Esophagus mucosa (tissue), 1 donor: ENCODE data around the gene CAMK1G. TPM values are rescaled to one million over a fixed set of nuclear protein-coding genes. Genes with fewer than 3 reads are reported as not detected.

Source experiments
- ATAC-seq: fragments of 200-7000 bp; cut with Tn5 transposase; one replicate; pipeline ENCODE4 v1.9.1; 2020
- total RNA-seq: library from RNA; stranded (reverse); gene quantifications from one replicate; pipeline ENCODE4 v1.2.4, GENCODE V29; 2023
- donor health status: DM: yes; HTN: yes; CAD: no.

The CAMK1G gene
- total RNA-seq, 1 donor from 2014 or later: not detected

- ATAC-seq: peak; percentile 73
These were observed 18.5 kb downstream of the CAMK1G start for GRCh38 chr1:209601809-209602657.

- no peak for ATAC-seq
These were observed 20.4 kb downstream of the CAMK1G start for GRCh38 chr1:209603877-209604276.

GRCh38 chr1:209607102-209607794 lies 23.7 kb downstream of the CAMK1G start:
- peak; percentile 80 for ATAC-seq

GRCh38 chr1:209607795-209608178 lies 24.3 kb downstream of the CAMK1G start:
- peak; percentile 25 for ATAC-seq

- no peak for ATAC-seq
These were observed 25.7 kb downstream of the CAMK1G start for GRCh38 chr1:209609041-209609790.

GRCh38 chr1:209609791-209610630 lies 26.5 kb downstream of the CAMK1G start:
- ATAC-seq: no peak

GRCh38 chr1:209610631-209610905 lies 27.1 kb downstream of the CAMK1G start:
- ATAC-seq: no peak

DNA sequence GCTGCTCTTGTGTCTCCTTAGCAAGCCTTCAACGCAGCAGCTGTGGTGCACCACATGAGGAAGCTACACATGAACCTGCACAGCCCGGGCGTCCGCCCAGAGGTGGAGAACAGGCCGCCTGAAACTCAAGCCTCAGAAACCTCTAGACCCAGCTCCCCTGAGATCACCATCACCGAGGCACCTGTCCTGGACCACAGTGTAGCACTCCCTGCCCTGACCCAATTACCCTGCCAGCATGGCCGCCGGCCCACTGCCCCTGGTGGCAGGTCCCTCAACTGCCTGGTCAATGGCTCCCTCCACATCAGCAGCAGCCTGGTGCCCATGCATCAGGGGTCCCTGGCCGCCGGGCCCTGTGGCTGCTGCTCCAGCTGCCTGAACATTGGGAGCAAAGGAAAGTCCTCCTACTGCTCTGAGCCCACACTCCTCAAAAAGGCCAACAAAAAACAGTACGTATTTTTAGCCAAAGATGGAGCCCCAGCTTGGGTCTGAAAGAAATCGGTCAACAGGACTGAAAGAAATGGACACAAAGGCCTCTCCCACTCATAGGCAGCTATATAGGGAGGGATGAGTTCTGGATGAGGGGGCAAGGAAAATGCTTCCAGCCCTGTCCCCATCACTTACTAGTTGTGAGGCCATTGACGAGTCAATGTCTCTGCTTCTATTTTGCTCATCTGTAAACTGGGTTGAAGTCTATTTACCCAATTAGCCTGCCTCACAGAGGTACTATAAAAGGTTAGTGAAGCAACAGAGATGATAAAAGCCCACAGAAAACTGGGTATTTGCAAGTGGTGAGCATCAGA lies 28.5 kb downstream of the CAMK1G start:
- no peak for ATAC-seq

GRCh38 chr1:209612646-209613399 lies 29.3 kb downstream of the CAMK1G start:
- no peak for ATAC-seq

DNA sequence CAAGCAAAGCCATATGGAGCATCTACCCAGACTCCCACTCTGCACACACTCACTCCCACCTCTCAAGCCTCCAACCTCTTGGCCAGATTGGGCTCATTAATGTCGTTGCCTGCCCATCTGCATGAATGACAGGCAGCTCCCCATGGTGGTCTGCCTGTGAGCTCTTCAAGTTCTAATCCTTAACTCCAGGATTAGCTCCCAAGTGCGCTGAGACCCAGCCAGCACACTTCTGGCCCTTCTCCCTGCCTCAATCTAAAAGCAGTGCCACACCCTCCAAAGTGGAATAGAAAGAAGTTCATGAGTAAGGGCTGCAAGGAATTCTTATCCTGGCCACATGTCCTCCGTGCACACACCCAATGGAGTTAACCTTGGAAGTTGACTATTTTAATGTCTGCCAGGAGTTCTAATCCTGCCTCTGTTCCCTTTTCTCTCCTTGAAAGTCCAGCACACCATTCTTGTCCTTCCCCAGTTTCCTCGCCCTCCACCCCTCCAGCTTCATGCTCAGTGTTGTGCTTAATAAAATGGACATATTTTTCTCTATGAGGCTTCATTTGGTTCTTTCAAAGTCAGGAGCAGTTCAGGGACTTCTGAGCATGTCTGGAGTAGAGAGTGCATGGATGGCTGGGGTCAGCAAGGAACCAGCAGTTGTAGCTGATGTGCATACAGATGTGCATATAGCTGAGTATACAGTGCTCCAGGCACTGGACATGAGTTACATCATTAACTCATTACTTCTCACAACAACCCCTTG lies 30.1 kb downstream of the CAMK1G start:
- ATAC-seq: peak; percentile 18

DNA sequence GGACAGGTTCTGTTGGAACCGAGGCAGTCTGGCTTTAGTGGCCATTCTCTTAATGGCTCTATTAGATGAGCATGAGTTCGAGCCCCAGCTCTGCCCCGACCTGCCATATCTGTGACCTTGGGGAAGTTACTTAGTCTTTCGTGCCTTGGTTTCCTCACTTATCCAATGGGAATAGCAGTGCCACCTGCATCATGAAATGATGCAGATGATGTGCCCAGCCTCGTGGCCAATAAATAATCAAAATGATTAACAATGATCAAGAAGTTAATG lies 30.6 kb downstream of the CAMK1G start:
- no peak for ATAC-seq

DNA sequence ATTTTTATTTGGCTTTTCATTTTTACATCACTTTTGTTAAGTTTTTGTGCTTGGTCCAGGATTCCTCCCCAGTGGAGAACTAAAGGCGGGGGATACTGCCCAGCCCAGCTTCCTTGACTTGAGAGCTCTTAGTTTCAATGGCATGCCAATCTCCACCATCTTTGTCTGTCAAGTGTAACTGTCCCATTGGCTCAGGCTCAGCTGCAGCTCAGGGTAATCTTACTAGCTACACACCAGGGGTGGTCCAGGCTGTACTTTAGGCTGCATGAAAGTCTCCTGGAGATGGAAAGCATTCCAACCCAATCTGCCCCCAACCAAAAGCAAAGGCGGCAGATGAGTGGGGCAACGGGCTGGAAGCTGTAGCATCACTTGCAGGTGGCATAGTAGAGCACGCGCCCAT lies 31.4 kb downstream of the CAMK1G start:
- ATAC-seq: no peak

DNA sequence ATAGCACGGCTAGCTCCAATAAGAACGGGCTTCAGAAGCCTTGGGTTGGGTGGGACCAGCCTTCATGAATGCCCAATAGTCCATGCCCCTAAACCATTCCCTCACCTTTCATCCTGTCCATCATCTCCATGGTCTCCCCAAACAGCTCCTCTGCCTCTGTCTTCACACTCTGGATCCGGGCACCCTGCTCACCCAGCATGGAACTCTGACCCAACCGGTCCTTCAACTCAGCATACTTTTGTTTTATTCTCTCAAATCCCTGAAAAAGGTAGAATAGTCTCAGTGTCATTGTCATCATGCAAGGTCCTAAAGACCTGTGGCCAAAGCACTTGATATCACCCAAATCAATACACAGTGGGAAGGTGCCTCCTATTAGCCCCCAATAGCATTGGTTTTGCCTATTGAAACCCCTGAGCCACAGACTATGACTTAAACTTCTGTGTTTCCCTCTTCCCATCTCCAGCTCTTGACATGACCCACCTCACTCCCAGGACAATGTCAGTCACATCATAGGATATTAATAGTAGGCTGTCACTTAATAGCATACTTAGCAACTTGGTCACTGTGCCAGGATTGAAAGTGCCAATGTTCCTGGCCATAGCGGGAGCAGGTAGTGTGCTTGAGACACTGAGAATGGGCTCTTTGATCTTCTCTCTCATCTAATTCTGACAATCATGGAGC lies 33.0 kb downstream of the CAMK1G start:
- ATAC-seq: no peak

GRCh38 chr1:209617047-209617673 lies 33.6 kb downstream of the CAMK1G start:
- ATAC-seq: no peak

DNA sequence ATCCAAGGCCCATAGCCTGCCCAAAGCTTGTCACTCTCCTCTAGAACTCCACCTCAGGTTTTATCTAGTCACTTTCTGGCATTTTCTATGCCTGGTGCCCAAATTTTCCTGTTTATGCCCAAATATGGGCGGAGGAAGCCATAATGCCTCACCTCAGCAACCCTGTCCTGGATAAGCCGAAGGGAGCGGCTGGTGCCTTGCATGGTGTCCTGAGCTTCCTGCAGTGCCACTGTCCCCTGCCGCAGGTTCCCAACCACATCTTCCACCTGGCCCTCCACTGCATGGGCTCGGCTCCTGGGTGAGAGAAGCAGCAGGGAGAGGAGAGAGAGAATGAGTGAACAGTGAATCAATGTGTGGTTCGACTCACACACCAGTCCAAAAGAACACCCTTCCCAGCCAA lies 34.2 kb downstream of the CAMK1G start:
- ATAC-seq: no peak

DNA sequence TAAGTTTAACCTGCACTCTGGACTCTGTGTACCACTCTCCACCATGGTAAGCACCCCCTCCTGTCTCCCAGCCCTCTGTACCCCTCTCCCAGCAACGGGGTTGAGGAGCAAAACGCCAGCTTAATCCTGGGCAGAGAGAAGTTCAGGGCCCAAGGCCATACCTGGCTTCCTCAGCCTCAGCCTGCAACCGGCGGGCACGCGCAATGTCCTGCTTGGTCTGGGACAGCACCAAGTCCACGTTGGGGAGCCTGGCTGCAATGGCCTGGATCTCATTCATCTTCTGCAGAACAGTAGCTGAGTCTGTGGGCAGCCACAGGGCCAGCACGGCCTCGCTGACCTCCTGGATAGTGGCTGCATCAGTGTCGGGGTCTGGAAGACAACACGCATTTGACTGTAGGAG lies 34.8 kb downstream of the CAMK1G start:
- no peak for ATAC-seq

- no peak for ATAC-seq
These were observed 35.4 kb downstream of the CAMK1G start for GRCh38 chr1:209618756-209619420.

GRCh38 chr1:209619696-209620486 lies 36.4 kb downstream of the CAMK1G start:
- peak; percentile 2 for ATAC-seq
